HL-60 (cell line): ENCODE data around the gene DLL4.

Experiments used
- DNase-seq, 2 experiments: peaks; one replicate each; pipeline ENCODE4 v3.0.0-alpha.2; 2010 to 2020; ENCODE audit warnings: low read depth in 1 of 2, low spot score in 1 of 2
- H3K27ac ChIP-seq: fragments of 250-450 bp; sonication (Bioruptor Pico); replicated peaks from 2 replicates; pipeline ENCODE4 v1.5.1; 2020; ENCODE audit warnings: mild to moderate bottlenecking, moderate library complexity
- H3K27me3 ChIP-seq: fragments of 250-450 bp; sonication (Bioruptor Pico); 2 replicates; pipeline ENCODE4 v1.5.1; 2021; ENCODE audit warnings: mild to moderate bottlenecking, moderate library complexity; ENCODE audit not compliant: insufficient read depth, poor library complexity, severe bottlenecking
- H3K4me3 ChIP-seq: replicated peaks from 2 replicates; pipeline ENCODE4 v1.5.1; 2011; ENCODE audit warnings: mild to moderate bottlenecking, control low read depth, low read length; ENCODE audit not compliant: insufficient read depth
- GABPA ChIP-seq: IDR thresholded peaks from 2 replicates; pipeline ENCODE4 v1.6.1; 2012; ENCODE audit warnings: low read depth
- POLR2AphosphoS5 ChIP-seq: IDR thresholded peaks from 2 replicates; pipeline ENCODE4 v1.6.1; 2012; ENCODE audit warnings: low read depth
- SPI1 ChIP-seq: IDR thresholded peaks from 2 replicates; pipeline ENCODE4 v1.6.1; 2012; ENCODE audit warnings: low read depth, mild to moderate bottlenecking, borderline replicate concordance
- TF ChIP-seq, protein P1 (sequence below): IDR thresholded peaks from one replicate; pipeline ENCODE4 v1.5.1; 2011; ENCODE audit warnings: low read length, control low read depth, inconsistent platforms; ENCODE audit not compliant: insufficient read depth
- TF ChIP-seq, protein P2 (sequence below): IDR thresholded peaks from 2 replicates; pipeline ENCODE4 v1.6.1; 2012; ENCODE audit warnings: low read depth; ENCODE audit not compliant: insufficient replicate concordance

The DLL4 gene

DNA sequence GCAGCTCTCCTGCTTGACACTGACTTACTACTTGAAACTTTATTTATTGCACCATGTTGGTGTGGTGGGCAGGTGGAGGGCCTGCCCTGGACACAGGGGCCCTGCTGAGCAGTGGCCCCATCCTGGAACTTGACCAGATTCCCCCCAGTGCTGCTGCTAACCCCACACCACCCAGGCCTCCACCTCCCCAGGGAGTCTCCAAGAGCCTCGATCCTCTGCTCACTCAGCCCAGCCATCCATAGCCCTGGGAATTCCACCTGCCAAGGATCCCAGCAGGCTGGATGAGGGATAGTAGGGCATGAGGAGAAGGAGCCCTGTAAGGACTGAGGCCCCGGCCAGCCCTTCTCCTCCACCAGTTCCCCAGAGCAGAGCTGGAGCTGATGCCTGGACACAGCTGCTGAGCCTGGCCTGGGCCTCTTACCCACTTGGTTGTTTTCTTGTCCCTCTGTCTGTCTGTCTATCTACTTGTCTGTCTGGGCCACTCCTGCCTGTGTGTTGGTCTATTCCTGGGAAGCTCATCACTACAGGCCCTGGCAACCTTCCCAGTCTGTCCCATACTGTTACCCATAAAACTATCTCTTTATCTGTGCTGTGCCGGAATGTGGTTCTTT, 26.9 kb downstream of the DLL4 start:
- Histone ChIP-seq H3K4me3 (no peak overlapping the region), H3K27me3 (no peaks in the 10 kb centered on the region), H3K27ac (no peak overlapping the region)
- no peak for DNase-seq
- TF ChIP-seq GABPA (no peak), POLR2AphosphoS5 (no peak), SPI1 (no peak)
- TF ChIP-seq, protein P1, sequence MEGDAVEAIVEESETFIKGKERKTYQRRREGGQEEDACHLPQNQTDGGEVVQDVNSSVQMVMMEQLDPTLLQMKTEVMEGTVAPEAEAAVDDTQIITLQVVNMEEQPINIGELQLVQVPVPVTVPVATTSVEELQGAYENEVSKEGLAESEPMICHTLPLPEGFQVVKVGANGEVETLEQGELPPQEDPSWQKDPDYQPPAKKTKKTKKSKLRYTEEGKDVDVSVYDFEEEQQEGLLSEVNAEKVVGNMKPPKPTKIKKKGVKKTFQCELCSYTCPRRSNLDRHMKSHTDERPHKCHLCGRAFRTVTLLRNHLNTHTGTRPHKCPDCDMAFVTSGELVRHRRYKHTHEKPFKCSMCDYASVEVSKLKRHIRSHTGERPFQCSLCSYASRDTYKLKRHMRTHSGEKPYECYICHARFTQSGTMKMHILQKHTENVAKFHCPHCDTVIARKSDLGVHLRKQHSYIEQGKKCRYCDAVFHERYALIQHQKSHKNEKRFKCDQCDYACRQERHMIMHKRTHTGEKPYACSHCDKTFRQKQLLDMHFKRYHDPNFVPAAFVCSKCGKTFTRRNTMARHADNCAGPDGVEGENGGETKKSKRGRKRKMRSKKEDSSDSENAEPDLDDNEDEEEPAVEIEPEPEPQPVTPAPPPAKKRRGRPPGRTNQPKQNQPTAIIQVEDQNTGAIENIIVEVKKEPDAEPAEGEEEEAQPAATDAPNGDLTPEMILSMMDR: no peak
- TF ChIP-seq, protein P2, sequence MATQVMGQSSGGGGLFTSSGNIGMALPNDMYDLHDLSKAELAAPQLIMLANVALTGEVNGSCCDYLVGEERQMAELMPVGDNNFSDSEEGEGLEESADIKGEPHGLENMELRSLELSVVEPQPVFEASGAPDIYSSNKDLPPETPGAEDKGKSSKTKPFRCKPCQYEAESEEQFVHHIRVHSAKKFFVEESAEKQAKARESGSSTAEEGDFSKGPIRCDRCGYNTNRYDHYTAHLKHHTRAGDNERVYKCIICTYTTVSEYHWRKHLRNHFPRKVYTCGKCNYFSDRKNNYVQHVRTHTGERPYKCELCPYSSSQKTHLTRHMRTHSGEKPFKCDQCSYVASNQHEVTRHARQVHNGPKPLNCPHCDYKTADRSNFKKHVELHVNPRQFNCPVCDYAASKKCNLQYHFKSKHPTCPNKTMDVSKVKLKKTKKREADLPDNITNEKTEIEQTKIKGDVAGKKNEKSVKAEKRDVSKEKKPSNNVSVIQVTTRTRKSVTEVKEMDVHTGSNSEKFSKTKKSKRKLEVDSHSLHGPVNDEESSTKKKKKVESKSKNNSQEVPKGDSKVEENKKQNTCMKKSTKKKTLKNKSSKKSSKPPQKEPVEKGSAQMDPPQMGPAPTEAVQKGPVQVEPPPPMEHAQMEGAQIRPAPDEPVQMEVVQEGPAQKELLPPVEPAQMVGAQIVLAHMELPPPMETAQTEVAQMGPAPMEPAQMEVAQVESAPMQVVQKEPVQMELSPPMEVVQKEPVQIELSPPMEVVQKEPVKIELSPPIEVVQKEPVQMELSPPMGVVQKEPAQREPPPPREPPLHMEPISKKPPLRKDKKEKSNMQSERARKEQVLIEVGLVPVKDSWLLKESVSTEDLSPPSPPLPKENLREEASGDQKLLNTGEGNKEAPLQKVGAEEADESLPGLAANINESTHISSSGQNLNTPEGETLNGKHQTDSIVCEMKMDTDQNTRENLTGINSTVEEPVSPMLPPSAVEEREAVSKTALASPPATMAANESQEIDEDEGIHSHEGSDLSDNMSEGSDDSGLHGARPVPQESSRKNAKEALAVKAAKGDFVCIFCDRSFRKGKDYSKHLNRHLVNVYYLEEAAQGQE: no peak

DNA sequence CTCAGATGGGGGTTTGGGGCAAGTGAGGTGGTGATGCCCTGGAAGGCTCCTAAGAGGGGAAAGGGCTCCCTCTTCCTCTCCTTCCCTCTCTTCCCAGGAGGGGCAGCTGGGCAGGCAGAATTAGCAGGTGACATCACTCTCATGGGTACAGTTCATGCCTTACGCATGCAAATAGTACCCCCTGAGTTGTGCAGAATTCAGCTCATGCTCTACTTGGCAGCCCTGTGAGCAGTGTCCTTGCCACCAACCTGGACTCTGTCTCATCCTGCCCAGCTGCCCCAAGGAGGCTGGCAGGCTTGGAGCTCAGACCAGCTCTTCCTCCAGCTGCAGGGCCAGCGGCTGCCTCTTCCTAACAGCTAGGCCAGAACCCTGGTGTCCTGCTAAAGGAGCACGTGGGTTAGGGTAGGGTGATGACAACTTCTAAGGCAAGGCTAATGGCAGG, 27.4 kb downstream of the DLL4 start:
- H3K4me3 ChIP-seq: no peak overlapping the region

DNA sequence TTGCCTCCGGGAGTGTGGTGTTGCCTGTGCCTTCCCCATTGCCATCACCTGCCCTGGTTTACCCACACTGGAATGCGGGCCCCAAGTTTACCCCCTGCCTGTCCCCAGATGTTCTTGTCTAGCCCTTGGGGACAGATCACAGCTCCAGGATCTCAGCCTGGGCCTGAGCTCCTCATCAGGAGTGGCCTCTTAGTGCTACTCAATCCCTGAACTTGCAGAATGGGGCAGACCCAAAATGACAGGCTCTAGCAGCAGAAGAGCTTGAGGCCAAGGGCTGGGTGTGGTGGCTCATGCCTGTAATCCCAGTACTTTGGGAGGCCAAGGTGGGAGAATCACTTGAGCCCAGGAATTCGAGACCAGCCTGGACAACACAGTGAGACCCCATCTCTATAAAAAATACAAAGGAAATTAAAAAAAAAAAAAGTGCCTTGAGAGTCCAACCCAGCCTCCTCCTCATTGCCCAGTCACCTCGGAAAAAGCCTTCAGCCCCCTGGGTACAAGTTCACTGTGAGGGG, 28.0 kb downstream of the DLL4 start:
- Histone ChIP-seq H3K27ac (no peak overlapping the region), H3K27me3 (no peaks in the 10 kb centered on the region), H3K4me3 (no peak overlapping the region)
- no peak for DNase-seq
- TF ChIP-seq SPI1: no peak
- TF ChIP-seq, protein P1: no peak
- no peak for TF ChIP-seq GABPA
- TF ChIP-seq, protein P2: no peak
- TF ChIP-seq POLR2AphosphoS5: no peak

More for the DNA sequence above, 27.4 kb downstream of the DLL4 start:
- H3K27ac ChIP-seq: no peak overlapping the region
- no peak for DNase-seq
- H3K27me3 ChIP-seq: no peaks in the 10 kb centered on the region
- TF ChIP-seq, protein P1: no peak
- TF ChIP-seq SPI1: no peak
- no peak for TF ChIP-seq POLR2AphosphoS5
- TF ChIP-seq GABPA: no peak
- TF ChIP-seq, protein P2: no peak
